ENCODE results near the gene THRAP3. TPM values are rescaled to one million over a fixed set of nuclear protein-coding genes. Genes with fewer than 3 reads are reported as not detected.
A peak's percentile ranks its signal among the peaks of the same experiment; 100 is the strongest.

Gene THRAP3
- total RNA-seq, 1 experiment from 2014 or later: 160 TPM

GRCh38 chr1:36352910-36353878 is 129.0 kb downstream of the THRAP3 start:
- no peaks in the 10 kb centered on the region for H3K27me3 Mint-ChIP-seq (ENCODE audit: low read depth)
- ChIA-PET CTCF (interaction anchor here (0.7 to 7.0 kb wide), 4 partner anchors 11 to 29 kb away, joined by 3 to 72 read pairs (median 22); no protein-coding TSS in a partner anchor), POLR2A (no interaction called here)
- ATAC-seq: no peak
- TF ChIP-seq ZMAT4 (CRISPR knock-in tag; IDR thresholded peaks at IDR 0.05) (no peak), ZNF121 (CRISPR knock-in tag; IDR thresholded peaks at IDR 0.05) (no peak)
- peak overlapping the region; percentile 51 for H3K27ac Mint-ChIP-seq
- peaks cover 27% of the 10 kb centered on the region for H3K36me3 Mint-ChIP-seq
- H3K4me3 Mint-ChIP-seq: no peak overlapping the region
- peaks cover 8% of the 10 kb centered on the region for H3K4me1 Mint-ChIP-seq
- H3K9me3 Mint-ChIP-seq: no peaks in the 10 kb centered on the region
- DNase-seq (ENCODE audit: low spot score): no peak

GRCh38 chr1:36354486-36354885 is 130.2 kb downstream of the THRAP3 start:
- Mint-ChIP-seq H3K4me3 (no peak overlapping the region), H3K27me3 (ENCODE audit: low read depth) (no peaks in the 10 kb centered on the region), H3K27ac (no peak overlapping the region), H3K4me1 (peaks cover 8% of the 10 kb centered on the region), H3K9me3 (no peaks in the 10 kb centered on the region), H3K36me3 (peaks cover 28% of the 10 kb centered on the region)
- TF ChIP-seq ESRRA (CRISPR knock-in tag; IDR thresholded peaks at IDR 0.05; ENCODE audit: borderline replicate concordance) (no peak), ZNF263 (CRISPR knock-in tag; IDR thresholded peaks at IDR 0.05; ENCODE audit: low read depth) (no peak), ZNF671 (CRISPR knock-in tag; IDR thresholded peaks at IDR 0.05) (no peak), OVOL2 (CRISPR knock-in tag; IDR thresholded peaks at IDR 0.05; ENCODE audit: borderline replicate concordance) (no peak), ZNF138 (CRISPR knock-in tag; conservative IDR thresholded peaks at IDR 0.05) (no peak), EMX1 (CRISPR knock-in tag; IDR thresholded peaks at IDR 0.05) (no peak), ZMAT4 (CRISPR knock-in tag; IDR thresholded peaks at IDR 0.05) (no peak), ZNF219 (CRISPR knock-in tag; IDR thresholded peaks at IDR 0.05; ENCODE audit: borderline replicate concordance) (no peak), ZNF121 (CRISPR knock-in tag; IDR thresholded peaks at IDR 0.05) (no peak), IRF1 (CRISPR knock-in tag; IDR thresholded peaks at IDR 0.05) (no peak)
- no peak for ATAC-seq
- no peak for DNase-seq (ENCODE audit: low spot score)
- ChIA-PET CTCF (interaction anchor here (1.4 kb wide), 1 partner anchor 12 kb away, joined by 4 read pairs; no protein-coding TSS in a partner anchor), POLR2A (no interaction called here)

Other genes starting within 250 kb of the THRAP3 start
- gene TEKT2, start 140.3 kb upstream of the THRAP3 start, total RNA-seq (2021): 1.9 to 2.5 TPM (median 2.0 TPM) in 3 replicates
- gene ADPRS, start 135.6 kb upstream of the THRAP3 start, total RNA-seq (2021): 30.0 to 32.7 TPM (median 31.2 TPM) in 3 replicates
- 2.3 to 3.5 TPM (median 3.3 TPM) in 3 replicates for gene COL8A2, start 99.2 kb upstream of the THRAP3 start, total RNA-seq (2021)
- gene TRAPPC3, start 75.0 kb upstream of the THRAP3 start, total RNA-seq (2021): 48.9 to 52.5 TPM (median 52.0 TPM) in 3 replicates
- gene MAP7D1, start 68.3 kb upstream of the THRAP3 start, total RNA-seq (2021): 65.0 to 88.7 TPM (median 72.0 TPM) in 3 replicates
- gene SH3D21, start 81.9 kb downstream of the THRAP3 start, total RNA-seq (2021): 22.1 to 29.3 TPM (median 26.9 TPM) in 3 replicates
- 32.0 to 45.2 TPM (median 41.5 TPM) in 3 replicates for gene EVA1B, start 99.2 kb downstream of the THRAP3 start, total RNA-seq (2021)
- gene STK40, start 161.5 kb downstream of the THRAP3 start, total RNA-seq (2021): 17.8 to 24.7 TPM (median 20.4 TPM) in 3 replicates
- gene LSM10, start 173.5 kb downstream of the THRAP3 start, total RNA-seq (2021): 49.1 to 56.3 TPM (median 49.3 TPM) in 3 replicates
- gene OSCP1, start 226.0 kb downstream of the THRAP3 start, total RNA-seq (2021): 1.7 to 2.3 TPM (median 2.0 TPM) in 3 replicates
- gene MRPS15, start 239.9 kb downstream of the THRAP3 start, total RNA-seq (2021): 100.0 to 113 TPM (median 104 TPM) in 3 replicates